Activated gamma-delta T cell treated with Interleukin-2 at 50 U/mL for 16 hours (primary cell): Measurements from ENCODE around the gene GBF1.
A peak's percentile ranks its signal among the peaks of the same experiment; 100 is the strongest.
"Not testable (repeated sequence)": the region's sequence is repeated elsewhere in the genome, so short reads cannot be mapped to it uniquely, and the experiment has no call there.

ENCODE experiments used
- DNase-seq: peaks from one replicate; pipeline ENCODE4 v3.0.0-alpha.2; 2020

The GBF1 gene

GRCh38 chr10:102234888-102235597, 10.3 kb upstream of the GBF1 start:
- no peak for DNase-seq

GRCh38 chr10:102235598-102235920, 9.8 kb upstream of the GBF1 start:
- no peak for DNase-seq

- DNase-seq, result no peak
These were observed 9.3 kb upstream of the GBF1 start for GRCh38 chr10:102236006-102236405.

DNA sequence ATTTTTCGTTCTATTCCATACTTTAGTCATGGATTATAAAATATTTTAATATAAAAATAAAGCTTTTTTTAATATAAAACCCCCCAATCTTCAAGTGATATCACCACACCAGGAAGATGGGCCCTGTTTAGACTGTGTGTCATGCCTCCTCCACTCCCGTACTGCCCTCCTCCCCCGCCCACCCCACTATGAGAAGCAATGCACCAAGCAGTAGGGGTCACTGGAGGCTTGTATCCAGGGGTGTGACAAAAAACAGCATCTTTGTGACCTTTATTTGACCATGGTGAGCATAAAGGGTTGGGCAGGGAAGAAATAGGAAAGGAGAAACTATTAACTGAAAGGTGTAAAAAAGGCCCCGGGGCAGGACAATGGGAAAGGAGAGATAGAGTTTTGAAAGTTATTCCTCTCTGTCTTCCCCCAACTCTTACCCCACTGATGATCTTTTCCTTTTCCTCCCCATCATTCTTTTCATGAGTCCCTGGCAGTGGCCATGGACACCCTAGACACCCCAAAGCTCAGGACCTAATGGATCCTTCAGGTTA, 7.5 kb upstream of the GBF1 start:
- no peak for DNase-seq

DNA sequence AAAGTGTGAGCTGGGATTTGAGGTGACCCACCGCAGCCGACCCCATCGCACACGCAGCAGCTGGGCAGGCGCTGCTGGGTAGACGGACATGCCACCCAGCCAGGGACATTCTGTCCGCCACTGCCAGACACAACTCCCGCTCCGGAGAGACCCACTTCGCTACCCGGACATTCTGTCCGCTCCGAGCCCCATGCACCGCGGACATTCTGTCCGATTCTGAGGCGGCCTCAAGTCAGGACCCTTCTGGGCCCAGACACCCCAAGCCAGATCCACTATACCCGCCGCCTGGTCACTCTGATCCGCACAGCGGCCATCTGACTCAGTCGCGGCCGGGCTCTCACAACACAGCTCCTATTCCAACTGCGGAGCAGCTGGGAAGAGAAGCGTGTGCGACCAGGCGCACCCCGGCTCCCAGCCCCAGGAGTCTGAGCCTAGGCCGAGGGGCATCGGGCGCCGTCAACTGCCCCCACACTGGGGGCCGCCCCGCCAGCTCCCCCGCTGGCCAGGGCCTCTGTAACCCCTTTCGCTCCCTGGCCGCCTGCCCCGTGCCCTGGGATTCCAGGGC, 4.8 kb upstream of the GBF1 start:
- no peak for DNase-seq

GRCh38 chr10:102241032-102241443, 4.3 kb upstream of the GBF1 start:
- no peak for DNase-seq

DNA sequence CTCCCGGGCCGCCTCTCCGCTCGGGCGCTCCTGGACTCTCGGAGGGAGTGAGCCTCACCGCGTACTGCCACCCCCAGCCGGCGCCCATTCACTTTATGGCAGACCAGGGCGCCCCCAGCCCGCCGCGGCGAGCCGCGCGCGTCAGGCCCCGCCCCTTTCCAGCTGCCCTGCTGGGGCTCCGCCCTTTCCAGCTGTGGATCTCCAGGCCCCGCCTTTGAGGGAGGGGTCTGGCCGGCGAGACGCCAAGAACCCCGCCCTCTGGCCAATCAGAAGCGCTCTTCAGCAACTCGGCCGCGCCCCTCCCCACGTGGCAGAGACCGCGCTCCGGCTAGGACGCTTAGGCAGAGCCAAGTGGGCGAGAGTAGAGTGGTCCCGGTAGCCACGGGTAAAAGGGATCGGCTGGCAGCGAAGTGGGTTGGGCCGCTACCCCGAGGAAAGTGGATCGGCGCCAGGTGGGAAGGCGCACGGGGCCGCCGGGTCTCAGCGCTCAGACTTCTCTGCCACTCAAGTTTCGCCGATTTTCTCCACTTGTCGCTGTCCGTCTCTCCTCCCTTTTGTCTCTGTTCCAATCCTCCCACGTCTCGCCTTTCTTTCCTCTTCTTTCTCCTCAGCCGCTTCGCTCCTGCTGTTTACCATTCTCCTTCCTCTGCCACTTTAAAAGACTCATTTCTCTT, 3.8 kb upstream of the GBF1 start, which contains the start of gene PITX3:
Gene PITX3, minus strand, starts transcription at position 69 of the 674 bp plus-strand sequence. CDS start 9,432 bp downstream, outside the sequence.
- DNase-seq, result peak; percentile 81

DNA sequence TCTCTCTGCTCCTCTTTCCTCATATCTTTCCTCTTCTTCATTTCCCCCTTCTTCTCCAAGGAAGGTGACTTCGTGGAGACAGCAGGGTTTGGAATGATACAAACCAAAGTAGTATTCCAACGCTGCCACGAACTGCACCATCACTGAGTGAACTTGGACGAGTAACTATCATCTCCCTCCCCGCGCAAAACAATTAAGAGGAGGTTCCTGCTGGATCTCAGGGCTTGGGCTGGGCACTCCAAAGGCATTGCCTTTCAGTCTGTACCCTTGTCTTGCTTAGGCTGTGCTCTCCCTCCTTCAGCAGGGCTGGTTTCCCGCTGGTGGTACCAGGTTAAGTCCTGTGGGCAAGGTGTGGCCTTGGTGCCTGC, 3.2 kb upstream of the GBF1 start:
- no peak for DNase-seq

DNA sequence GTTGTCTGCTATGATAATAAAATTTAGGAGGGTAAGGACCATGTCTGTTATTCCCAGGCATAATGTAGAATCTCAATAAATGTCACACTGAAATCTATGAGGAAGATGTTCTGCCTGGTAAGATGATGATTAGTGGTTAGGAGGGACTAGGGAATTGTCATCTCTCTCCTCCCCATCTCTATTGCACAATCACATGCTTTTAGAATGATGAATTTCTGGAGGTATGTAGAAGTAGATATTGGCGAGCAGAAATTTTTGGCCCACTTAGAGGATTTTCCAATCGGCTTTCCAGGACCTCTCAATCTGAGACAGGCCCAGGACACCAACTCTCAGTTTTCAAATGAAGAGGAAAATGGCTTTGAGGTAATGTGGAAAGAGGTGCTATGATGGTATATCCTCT, 2.0 kb upstream of the GBF1 start:
- DNase-seq, result no peak

GRCh38 chr10:102245932-102246251, 560 bp downstream of the GBF1 start:
- DNase-seq, result no peak

DNA sequence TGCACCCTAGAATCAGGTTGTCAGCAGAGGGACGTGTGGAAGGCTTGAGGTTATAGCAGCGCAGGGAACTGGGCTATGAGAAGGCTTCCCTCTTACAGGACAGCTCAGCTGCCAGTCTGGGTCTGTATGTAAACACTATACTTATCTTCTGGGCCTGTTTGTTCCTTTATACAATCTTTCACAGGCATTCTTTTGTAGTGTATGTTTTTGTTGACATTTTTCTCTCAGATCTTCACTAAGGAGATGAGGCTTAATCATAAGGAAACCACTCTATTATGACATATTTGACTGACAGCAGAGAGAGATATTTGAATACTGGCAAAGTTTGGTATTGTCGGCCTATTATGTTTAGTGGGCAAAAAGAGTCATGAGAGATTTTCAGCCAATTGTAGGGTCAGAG, 929 bp downstream of the GBF1 start:
- DNase-seq, result no peak

GRCh38 chr10:102247734-102248133, 2.4 kb downstream of the GBF1 start:
- DNase-seq, result no peak

DNA sequence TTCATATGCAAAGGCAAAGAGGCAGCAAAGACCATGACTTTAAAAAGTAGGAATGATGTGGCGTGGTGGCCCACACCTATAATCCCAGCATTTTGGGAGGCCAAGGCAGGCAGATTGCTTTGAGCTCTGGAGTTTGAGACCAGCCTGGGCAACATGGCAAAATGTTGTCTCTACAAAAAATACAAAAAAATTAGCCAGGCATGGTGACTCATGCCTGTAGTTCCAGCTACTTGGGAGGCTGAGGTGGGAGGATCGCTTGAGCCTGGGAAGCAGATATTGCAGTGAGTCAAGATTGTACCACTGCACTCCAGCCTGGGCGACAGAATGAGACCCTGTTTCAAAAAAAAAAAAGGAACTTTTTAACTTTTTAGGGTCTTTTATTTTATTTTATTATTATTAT, 7.2 kb downstream of the GBF1 start:
- not testable (repeated sequence) for DNase-seq

GRCh38 chr10:102254426-102254825, 9.1 kb downstream of the GBF1 start:
- no peak for DNase-seq

- no peak for DNase-seq
These were observed 10.1 kb downstream of the GBF1 start for GRCh38 chr10:102255404-102255803.

- DNase-seq, result no peak
These were observed 15.9 kb downstream of the GBF1 start for GRCh38 chr10:102261196-102261595.

DNA sequence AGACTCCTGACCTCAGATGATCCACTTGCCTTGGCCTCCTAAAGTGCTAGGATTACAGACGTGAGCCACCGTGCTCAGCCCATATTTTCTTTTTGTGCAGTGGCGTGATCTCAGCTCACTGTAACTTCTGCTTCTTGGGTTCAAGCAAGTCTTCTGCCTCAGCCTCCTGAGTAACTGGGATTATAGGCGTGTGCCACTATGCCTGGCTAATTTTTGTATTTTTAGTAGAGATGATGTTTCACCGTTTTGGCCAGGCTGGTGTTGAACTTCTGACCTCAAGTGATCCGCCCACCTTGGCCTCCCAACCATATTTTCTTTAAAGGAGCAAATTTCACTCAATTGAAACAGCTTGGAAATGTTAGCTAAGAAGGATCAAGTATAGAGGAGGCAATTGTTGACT, 16.5 kb downstream of the GBF1 start:
- no peak for DNase-seq

DNA sequence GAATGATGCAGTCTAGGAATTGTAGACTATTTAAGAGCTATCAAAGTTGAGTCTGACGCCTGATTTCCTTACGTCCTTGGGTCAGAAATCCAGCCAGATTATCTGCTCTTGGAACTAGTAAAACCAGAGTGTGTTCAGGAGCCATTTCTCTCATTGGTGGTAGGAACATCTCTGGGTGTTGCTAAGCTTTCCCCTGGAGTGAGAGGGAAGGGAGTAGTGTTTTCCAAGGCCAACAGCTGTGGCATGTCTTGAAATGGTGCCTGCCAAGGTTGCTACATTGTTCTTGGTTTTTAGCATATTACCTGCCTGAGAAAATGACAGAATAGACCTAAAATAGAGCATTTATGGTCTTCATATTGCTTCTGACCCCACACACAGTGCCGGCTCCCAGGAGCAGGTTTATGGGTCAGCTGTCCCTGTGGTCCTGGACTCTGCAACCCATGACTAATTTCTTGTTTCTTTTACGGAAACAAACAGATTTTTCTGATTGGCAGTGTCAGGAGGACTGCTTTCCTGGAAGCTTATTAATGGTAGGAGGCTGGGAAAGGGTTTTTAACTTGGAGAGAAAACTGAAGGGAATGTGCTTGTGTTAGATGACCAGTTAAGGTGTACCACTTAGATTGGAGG, 17.5 kb downstream of the GBF1 start:
- no peak for DNase-seq

- DNase-seq, result no peak
These were observed 19.0 kb downstream of the GBF1 start for GRCh38 chr10:102264371-102264770.

GRCh38 chr10:102266670-102267069, 21.3 kb downstream of the GBF1 start:
- DNase-seq, result no peak

- no peak for DNase-seq
These were observed 22.4 kb downstream of the GBF1 start for GRCh38 chr10:102267748-102268147.

DNA sequence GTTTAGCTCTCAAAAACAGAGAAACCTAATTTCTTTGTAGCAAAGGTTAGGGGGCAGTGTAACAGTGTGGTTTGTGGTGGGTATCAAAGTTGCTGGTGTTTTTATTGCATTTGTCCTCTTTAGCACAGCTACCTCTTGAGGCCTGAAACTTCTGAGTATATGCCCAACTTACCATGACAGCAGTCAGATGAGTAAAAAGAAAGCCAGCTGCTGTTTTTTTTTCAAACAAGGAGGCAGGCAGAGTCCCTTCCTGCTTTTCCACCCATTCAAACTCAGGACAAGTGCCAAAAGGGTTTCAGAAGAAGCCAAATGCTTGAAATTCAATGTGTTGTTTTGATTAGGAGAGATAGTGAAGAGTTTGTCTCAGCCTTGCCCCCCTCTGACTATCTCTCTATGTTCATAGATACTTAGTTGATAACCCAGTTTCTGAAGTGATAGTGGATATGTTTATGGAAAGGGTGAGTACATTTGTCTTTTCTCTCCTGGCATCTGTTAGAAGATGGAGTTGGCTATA, 23.1 kb downstream of the GBF1 start:
- DNase-seq, result no peak

GRCh38 chr10:102269017-102269416, 23.7 kb downstream of the GBF1 start:
- no peak for DNase-seq

DNA sequence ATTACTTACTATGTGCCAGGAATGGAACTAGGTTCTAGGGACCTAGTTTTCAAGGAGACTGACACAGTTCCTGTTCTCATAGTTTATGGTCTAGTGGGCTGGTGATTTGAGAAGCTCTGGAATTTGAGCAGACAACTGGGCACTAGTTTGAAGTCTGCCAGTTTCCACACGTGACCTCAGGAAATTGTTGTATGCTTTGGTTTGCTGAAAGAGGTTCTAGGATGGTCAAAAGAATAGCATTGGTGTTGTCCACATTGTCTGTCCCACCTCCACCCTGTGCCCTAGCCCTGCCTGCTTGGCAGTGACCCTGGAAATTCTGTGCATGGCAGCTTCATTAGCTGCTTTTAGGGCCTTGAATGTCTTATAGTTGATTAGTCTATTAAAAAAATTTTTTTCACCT, 28.7 kb downstream of the GBF1 start:
- DNase-seq, result no peak
